HG02763 (cell line): Measurements from ENCODE around the gene PLVAP.

Experiments
- ATAC-seq: cut with Tn5 transposase; IDR thresholded peaks from one replicate; pipeline ENCODE4 v1.9.1; 2021; ENCODE audit warnings: mild to moderate bottlenecking, moderate library complexity; ENCODE audit not compliant: unreplicated experiment

The PLVAP gene

DNA sequence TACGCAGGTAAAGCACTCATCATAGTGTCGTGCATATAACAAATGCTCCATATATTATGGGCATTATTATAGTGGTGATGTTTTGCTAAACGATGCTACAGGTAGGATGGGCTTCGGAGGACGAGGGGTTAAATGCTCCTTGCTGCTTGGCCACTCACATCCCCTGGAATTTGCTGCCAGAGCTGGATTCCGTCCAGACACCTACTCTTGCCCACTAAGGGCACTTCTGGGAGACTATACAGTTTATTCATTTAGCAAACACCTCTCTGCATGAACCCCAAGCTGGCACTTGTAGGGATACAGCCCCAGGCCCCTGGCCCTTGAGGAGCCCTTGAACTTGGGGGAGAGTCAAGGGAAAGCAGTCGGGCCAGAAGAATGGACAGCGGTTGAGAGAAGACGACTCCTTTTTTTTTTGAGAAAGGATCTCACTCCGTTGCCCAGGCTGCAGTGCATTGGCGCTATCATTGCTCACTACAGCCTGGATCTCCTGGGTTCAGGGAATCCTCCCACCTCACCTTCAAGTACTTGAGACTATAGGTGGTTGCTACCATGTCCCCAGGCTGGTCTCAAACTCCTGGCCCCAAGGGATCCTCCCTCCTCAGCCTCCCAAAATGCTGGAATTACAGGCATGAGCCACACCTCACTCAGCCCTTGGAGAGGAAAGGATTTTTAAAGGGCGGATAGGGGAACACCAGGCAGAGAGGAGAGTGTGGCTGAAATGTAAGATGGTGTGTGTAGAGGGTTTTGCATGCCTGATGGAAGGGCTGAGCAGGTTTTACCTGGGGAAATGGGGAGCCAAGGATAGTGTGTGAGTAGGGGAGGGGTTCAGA, 72.5 kb downstream of the PLVAP start:
- ATAC-seq = no peak

GRCh38 chr19:17303940-17304267, 73.2 kb downstream of the PLVAP start:
- no peak for ATAC-seq

GRCh38 chr19:17303167-17303939, 73.8 kb downstream of the PLVAP start, which contains the start of gene ABHD8:
Gene ABHD8, minus strand, starts transcription at chr19:17303425. Its CDS starts 1,809 bp downstream, at chr19:17301616.
- peak; percentile 60 for ATAC-seq

GRCh38 chr19:17302391-17303166, 74.6 kb downstream of the PLVAP start:
- ATAC-seq = no peak
